ENCODE results near the gene EIF4G2. TPM values are rescaled to one million over a fixed set of nuclear protein-coding genes. Genes with fewer than 3 reads are reported as not detected.

Gene EIF4G2
- total RNA-seq, 1 donor from 2014 or later = 1,052 TPM

- H3K79me2 ChIP-seq (ENCODE audit: low read depth) = no peaks in the 10 kb centered on the region
- H3K4me3 ChIP-seq = no peak overlapping the region
- TF ChIP-seq EZH2 (IDR thresholded peaks at IDR 0.05) = no peak
- no peak for TF ChIP-seq CTCF (IDR thresholded peaks at IDR 0.05)
- no peak for TF ChIP-seq EZH2phosphoT487 (IDR thresholded peaks at IDR 0.05)
- Mint-ChIP-seq H3K4me3 (no peak overlapping the region), H3K27me3 (ENCODE audit: insufficient read depth, low read depth) (peaks cover 3% of the 10 kb centered on the region), H3K36me3 (peaks cover 22% of the 10 kb centered on the region), H3K4me1 (no peaks in the 10 kb centered on the region), H3K9me3 (no peaks in the 10 kb centered on the region), H3K27ac (no peak overlapping the region)
- no peaks in the 10 kb centered on the region for H3K27me3 ChIP-seq
- DNase-seq (ENCODE audit: low spot score) = no peak
- no peaks in the 10 kb centered on the region for H3F3A ChIP-seq (ENCODE audit: low read depth)
- H3K4me2 ChIP-seq = no peak overlapping the region
- H3K9me3 ChIP-seq (ENCODE audit: low read depth) = no peaks in the 10 kb centered on the region
- no peak overlapping the region for H3K27ac ChIP-seq
- no peaks in the 10 kb centered on the region for H3K4me1 ChIP-seq
- no peaks in the 10 kb centered on the region for H3K36me3 ChIP-seq
- H2AFZ ChIP-seq (replicated peaks) = no peak overlapping the region
- no peak overlapping the region for H3K9ac ChIP-seq
- H4K20me1 ChIP-seq (ENCODE audit: low read depth) = no peaks in the 10 kb centered on the region
These were observed 30.3 kb downstream of the EIF4G2 start for GRCh38 chr11:10778217-10778970.

GRCh38 chr11:10777806-10778205, 30.9 kb downstream of the EIF4G2 start:
- Histone ChIP-seq H2AFZ (replicated peaks) (no peak overlapping the region), H3K4me2 (no peak overlapping the region), H3K9ac (no peak overlapping the region), H3K27ac (no peak overlapping the region), H3K27me3 (no peaks in the 10 kb centered on the region), H3K4me3 (no peak overlapping the region), H3K9me3 (ENCODE audit: low read depth) (no peaks in the 10 kb centered on the region), H3K36me3 (no peaks in the 10 kb centered on the region), H3K79me2 (ENCODE audit: low read depth) (no peaks in the 10 kb centered on the region), H3K4me1 (no peaks in the 10 kb centered on the region), H4K20me1 (ENCODE audit: low read depth) (no peaks in the 10 kb centered on the region), H3F3A (ENCODE audit: low read depth) (no peaks in the 10 kb centered on the region)
- Mint-ChIP-seq H3K36me3 (peaks cover 22% of the 10 kb centered on the region), H3K4me3 (no peak overlapping the region), H3K27ac (no peak overlapping the region), H3K27me3 (ENCODE audit: insufficient read depth, low read depth) (peaks cover 3% of the 10 kb centered on the region), H3K9me3 (no peaks in the 10 kb centered on the region), H3K4me1 (no peaks in the 10 kb centered on the region)
- TF ChIP-seq EZH2phosphoT487 (IDR thresholded peaks at IDR 0.05) (no peak), EZH2 (IDR thresholded peaks at IDR 0.05) (no peak), CTCF (IDR thresholded peaks at IDR 0.05) (no peak)
- no peak for DNase-seq (ENCODE audit: low spot score)

GRCh38 chr11:10777393-10777793, 31.3 kb downstream of the EIF4G2 start:
- Histone ChIP-seq H3K79me2 (ENCODE audit: low read depth) (no peaks in the 10 kb centered on the region), H3K9ac (no peak overlapping the region), H2AFZ (replicated peaks) (no peak overlapping the region), H4K20me1 (ENCODE audit: low read depth) (no peaks in the 10 kb centered on the region), H3F3A (ENCODE audit: low read depth) (no peaks in the 10 kb centered on the region), H3K4me3 (no peak overlapping the region), H3K4me1 (no peaks in the 10 kb centered on the region), H3K9me3 (ENCODE audit: low read depth) (no peaks in the 10 kb centered on the region), H3K4me2 (no peak overlapping the region), H3K27me3 (no peaks in the 10 kb centered on the region), H3K36me3 (no peaks in the 10 kb centered on the region), H3K27ac (no peak overlapping the region)
- H3K4me1 Mint-ChIP-seq = no peaks in the 10 kb centered on the region
- H3K27me3 Mint-ChIP-seq (ENCODE audit: insufficient read depth, low read depth) = no peaks in the 10 kb centered on the region
- no peaks in the 10 kb centered on the region for H3K9me3 Mint-ChIP-seq
- DNase-seq (ENCODE audit: low spot score) = no peak
- TF ChIP-seq EZH2phosphoT487 (IDR thresholded peaks at IDR 0.05) (no peak), EZH2 (IDR thresholded peaks at IDR 0.05) (no peak), CTCF (IDR thresholded peaks at IDR 0.05) (no peak)
- peak overlapping the region; percentile 29 for H3K27ac Mint-ChIP-seq
- no peak overlapping the region for H3K4me3 Mint-ChIP-seq
- H3K36me3 Mint-ChIP-seq = peaks cover 22% of the 10 kb centered on the region

Data from neural progenitor cell (in vitro differentiated cells).